Measurements from ENCODE around the gene ANAPC16.

Gene ANAPC16

GRCh38 chr10:72283131-72283530 lies 67.3 kb downstream of the ANAPC16 start:
- DNase-seq: no peak
